Stimulated activated naive B cell treated with anti-CD40 and anti-IgM and Interleukin-4, amounts not matched to agents 10 μg/mL and 1 μg/mL and 100 μg/mL, for 72 hours (primary cell): ENCODE measurements around the gene CDCA3.

Experiments
- ATAC-seq, 2 donors: fragments of 150-1000 bp; cut with Tn5 transposase; replicated peaks; 2 replicates each; pipeline ENCODE4 v1.10.0; 2021; ENCODE audit warnings: moderate library complexity in 1 of 2
- DNase-seq: peaks from one replicate; pipeline ENCODE4 v3.0.0; 2021
- H3K27ac Mint-ChIP-seq: one replicate; pipeline ENCODE4 v1.8.0; 2022; ENCODE audit warnings: mild to moderate bottlenecking, mixed read lengths
- H3K27me3 Mint-ChIP-seq, 2 donors: one replicate each; pipeline ENCODE4 v1.8.0; 2022; ENCODE audit warnings: mixed read lengths in 2 of 2
- H3K36me3 Mint-ChIP-seq, 2 donors: one replicate each; pipeline ENCODE4 v1.8.0; 2022; ENCODE audit warnings: mixed read lengths in 2 of 2, mild to moderate bottlenecking in 1 of 2
- H3K4me1 Mint-ChIP-seq, 2 donors: one replicate each; pipeline ENCODE4 v1.8.0; 2022; ENCODE audit warnings: mixed read lengths in 2 of 2, mild to moderate bottlenecking in 1 of 2
- H3K4me3 Mint-ChIP-seq, 2 donors: one replicate each; pipeline ENCODE4 v1.8.0; 2022; ENCODE audit warnings: mild to moderate bottlenecking in 2 of 2, mixed read lengths in 2 of 2, moderate library complexity in 1 of 2
- H3K9me3 Mint-ChIP-seq, 2 donors: one replicate each; pipeline ENCODE4 v1.8.0; 2022; ENCODE audit warnings: mixed read lengths in 2 of 2, mild to moderate bottlenecking in 1 of 2

Gene CDCA3

GRCh38 chr12:6839482-6840201 is 11.4 kb downstream of the CDCA3 start:
- Mint-ChIP-seq H3K4me3 (no peak overlapping the region), H3K9me3 (no peaks in the 10 kb centered on the region), H3K27ac (no peak overlapping the region), H3K36me3 (no peaks in the 10 kb centered on the region), H3K4me1 (peaks cover 0 to 11% of the 10 kb centered on the region in 2 donors), H3K27me3 (peaks cover 11 to 17% of the 10 kb centered on the region in 2 donors)
- DNase-seq: no peak
- peak; percentile 28 to 32 for ATAC-seq

- Mint-ChIP-seq H3K36me3 (no peaks in the 10 kb centered on the region), H3K9me3 (no peaks in the 10 kb centered on the region), H3K27ac (no peak overlapping the region), H3K4me1 (peaks cover 0 to 11% of the 10 kb centered on the region in 2 donors), H3K4me3 (no peak overlapping the region), H3K27me3 (peaks cover 16 to 21% of the 10 kb centered on the region in 2 donors)
- DNase-seq (no peak), ATAC-seq (no peak)
Measured at GRCh38 chr12:6838854-6839253, 12.2 kb downstream of the CDCA3 start.

- no peak overlapping the region for H3K27ac Mint-ChIP-seq
- H3K4me1 Mint-ChIP-seq: peaks cover 0 to 11% of the 10 kb centered on the region in 2 donors
- H3K9me3 Mint-ChIP-seq: no peaks in the 10 kb centered on the region
- DNase-seq (no peak), ATAC-seq (no peak)
- H3K36me3 Mint-ChIP-seq: no peaks in the 10 kb centered on the region
- no peak overlapping the region for H3K4me3 Mint-ChIP-seq
- peaks cover 5 to 16% of the 10 kb centered on the region in 2 donors for H3K27me3 Mint-ChIP-seq
Measured at GRCh38 chr12:6837370-6838060, 13.6 kb downstream of the CDCA3 start.

GRCh38 chr12:6836851-6837250 is 14.2 kb downstream of the CDCA3 start:
- Mint-ChIP-seq H3K9me3 (no peaks in the 10 kb centered on the region), H3K36me3 (no peaks in the 10 kb centered on the region), H3K27me3 (peaks cover 9 to 20% of the 10 kb centered on the region in 2 donors), H3K4me3 (no peak overlapping the region), H3K27ac (no peak overlapping the region), H3K4me1 (peaks cover 0 to 11% of the 10 kb centered on the region in 2 donors)
- no peak for ATAC-seq
- no peak for DNase-seq

- Mint-ChIP-seq H3K4me3 (no peak overlapping the region), H3K36me3 (no peaks in the 10 kb centered on the region), H3K9me3 (no peaks in the 10 kb centered on the region), H3K4me1 (peaks cover 0 to 8% of the 10 kb centered on the region in 2 donors), H3K27me3 (peaks cover 27 to 40% of the 10 kb centered on the region in 2 donors), H3K27ac (no peak overlapping the region)
- DNase-seq (no peak), ATAC-seq (no peak)
Measured at GRCh38 chr12:6834873-6835272, 16.2 kb downstream of the CDCA3 start.

GRCh38 chr12:6834254-6834653 is 16.8 kb downstream of the CDCA3 start:
- Mint-ChIP-seq H3K9me3 (no peaks in the 10 kb centered on the region), H3K27me3 (peaks cover 31 to 46% of the 10 kb centered on the region in 2 donors), H3K4me3 (no peak overlapping the region), H3K36me3 (no peaks in the 10 kb centered on the region), H3K4me1 (peaks cover 5 to 11% of the 10 kb centered on the region in 2 donors), H3K27ac (no peak overlapping the region)
- no peak for DNase-seq
- ATAC-seq: no peak

- Mint-ChIP-seq H3K27me3 (peaks cover 37 to 53% of the 10 kb centered on the region in 2 donors), H3K4me3 (no peak overlapping the region), H3K36me3 (no peaks in the 10 kb centered on the region), H3K27ac (no peak overlapping the region), H3K9me3 (no peaks in the 10 kb centered on the region), H3K4me1 (peaks cover 11 to 12% of the 10 kb centered on the region in 2 donors)
- no peak for ATAC-seq
- DNase-seq: no peak
Measured at GRCh38 chr12:6833189-6833890, 17.7 kb downstream of the CDCA3 start.

- H3K36me3 Mint-ChIP-seq: no peaks in the 10 kb centered on the region
- no peak for ATAC-seq
Measured at GRCh38 chr12:6832125-6832524, 19.0 kb downstream of the CDCA3 start.

GRCh38 chr12:6831450-6831995 is 19.6 kb downstream of the CDCA3 start:
- H3K4me3 Mint-ChIP-seq: no peak overlapping the region
- H3K9me3 Mint-ChIP-seq: no peaks in the 10 kb centered on the region
- no peak overlapping the region for H3K27ac Mint-ChIP-seq
- DNase-seq (no peak), ATAC-seq (no peak)
- peaks cover 20 to 25% of the 10 kb centered on the region in 2 donors for H3K4me1 Mint-ChIP-seq
- peaks cover 54 to 71% of the 10 kb centered on the region in 2 donors for H3K27me3 Mint-ChIP-seq
- no peaks in the 10 kb centered on the region for H3K36me3 Mint-ChIP-seq

More at GRCh38 chr12:6832125-6832524, 19.0 kb downstream of the CDCA3 start:
- Mint-ChIP-seq H3K27me3 (peaks cover 48 to 65% of the 10 kb centered on the region in 2 donors), H3K4me3 (no peak overlapping the region), H3K9me3 (no peaks in the 10 kb centered on the region), H3K27ac (no peak overlapping the region), H3K4me1 (peaks cover 20 to 23% of the 10 kb centered on the region in 2 donors)
- no peak for DNase-seq

GRCh38 chr12:6830999-6831398 is 20.1 kb downstream of the CDCA3 start:
- Mint-ChIP-seq H3K27ac (no peak overlapping the region), H3K4me1 (peaks cover 20 to 25% of the 10 kb centered on the region in 2 donors), H3K27me3 (peaks cover 59 to 77% of the 10 kb centered on the region in 2 donors), H3K9me3 (no peaks in the 10 kb centered on the region), H3K36me3 (no peaks in the 10 kb centered on the region), H3K4me3 (no peak overlapping the region)
- DNase-seq (no peak), ATAC-seq (no peak)

GRCh38 chr12:6830286-6830890 is 20.7 kb downstream of the CDCA3 start:
- Mint-ChIP-seq H3K27me3 (peaks cover 64 to 83% of the 10 kb centered on the region in 2 donors), H3K36me3 (no peaks in the 10 kb centered on the region), H3K27ac (no peak overlapping the region), H3K4me1 (peaks cover 19 to 28% of the 10 kb centered on the region in 2 donors), H3K4me3 (no peak overlapping the region), H3K9me3 (no peaks in the 10 kb centered on the region)
- DNase-seq (no peak), ATAC-seq (no peak)

GRCh38 chr12:6829536-6830220 is 21.4 kb downstream of the CDCA3 start:
- no peaks in the 10 kb centered on the region for H3K9me3 Mint-ChIP-seq
- H3K27ac Mint-ChIP-seq: peak overlapping the region; percentile 76
- H3K36me3 Mint-ChIP-seq: no peaks in the 10 kb centered on the region
- no peak for DNase-seq
- peaks cover 21 to 30% of the 10 kb centered on the region in 2 donors for H3K4me1 Mint-ChIP-seq
- H3K4me3 Mint-ChIP-seq: peak overlapping the region; percentile 78 to 85
- no peak for ATAC-seq
- peaks cover 71 to 85% of the 10 kb centered on the region in 2 donors for H3K27me3 Mint-ChIP-seq

GRCh38 chr12:6828781-6829535 is 22.1 kb downstream of the CDCA3 start:
- DNase-seq: no peak
- Mint-ChIP-seq H3K27ac (peak overlapping the region; percentile 76), H3K27me3 (peaks cover 74 to 90% of the 10 kb centered on the region in 2 donors)

More at GRCh38 chr12:6828781-6829535, 22.1 kb downstream of the CDCA3 start:
- Mint-ChIP-seq H3K4me3 (peak overlapping the region; percentile 78 to 85), H3K4me1 (peaks cover 21 to 30% of the 10 kb centered on the region in 2 donors), H3K9me3 (no peaks in the 10 kb centered on the region), H3K36me3 (no peaks in the 10 kb centered on the region)
- peak; percentile 43 to 59 for ATAC-seq
